ENCODE measurements around the gene NANOS3. TPM values are rescaled to one million over a fixed set of nuclear protein-coding genes. Genes with fewer than 3 reads are reported as not detected.

Gene NANOS3
- total and polyA plus RNA-seq, 9 donors, result 0.30 to 2.4 (median 1.1) TPM; not detected in 4

GRCh38 chr19:13909430-13909829 is 32.5 kb downstream of the NANOS3 start:
- no peak overlapping the region for H3K4me3 ChIP-seq
- no peaks in the 10 kb centered on the region for H3K36me3 ChIP-seq
- no peaks in the 10 kb centered on the region for H3K27me3 ChIP-seq
- no peak for DNase-seq
- TF ChIP-seq POLR2A (IDR thresholded peaks at IDR 0.05), result no peak
- TF ChIP-seq CTCF (IDR thresholded peaks at IDR 0.05), result no peak
- TF ChIP-seq EP300 (IDR thresholded peaks at IDR 0.05), result no peak
- no peak overlapping the region for H3K27ac ChIP-seq
- no peaks in the 10 kb centered on the region for H3K9me3 ChIP-seq
- H3K4me1 ChIP-seq (ENCODE audit: insufficient read depth), result peaks cover 6% of the 10 kb centered on the region
- whole genome bisulfite sequencing, 3 donors, result 93 to 100% (median 98%) methylated on average over 2 of the region's 2 CpGs
- intact Hi-C loops (cut with DNase I), result no loop called here

- no peaks in the 10 kb centered on the region for H3K4me1 ChIP-seq (ENCODE audit: insufficient read depth)
- no peaks in the 10 kb centered on the region for H3K36me3 ChIP-seq
- no peaks in the 10 kb centered on the region for H3K27me3 ChIP-seq
- no peak for DNase-seq
- TF ChIP-seq EP300 (IDR thresholded peaks at IDR 0.05) (no peak), POLR2A (IDR thresholded peaks at IDR 0.05) (no peak), CTCF (IDR thresholded peaks at IDR 0.05) (no peak)
- 88 to 92% (median 92%) methylated on average over 16 to 17 of the region's 17 CpGs for WGBS, 3 donors
- no peaks in the 10 kb centered on the region for H3K9me3 ChIP-seq
- no peak overlapping the region for H3K4me3 ChIP-seq
- intact Hi-C loops (cut with DNase I), result no loop called here
- H3K27ac ChIP-seq, result no peak overlapping the region
Observed at GRCh38 chr19:13913352-13913751, 36.4 kb downstream of the NANOS3 start.

- no peak for DNase-seq
- no peak for TF ChIP-seq CTCF (IDR thresholded peaks at IDR 0.05)
- no peak for TF ChIP-seq EP300 (IDR thresholded peaks at IDR 0.05)
- no peak for TF ChIP-seq POLR2A (IDR thresholded peaks at IDR 0.05)
- Histone ChIP-seq H3K9me3 (no peaks in the 10 kb centered on the region), H3K27me3 (no peaks in the 10 kb centered on the region), H3K4me3 (no peak overlapping the region), H3K36me3 (no peaks in the 10 kb centered on the region), H3K4me1 (ENCODE audit: insufficient read depth) (no peaks in the 10 kb centered on the region), H3K27ac (no peak overlapping the region)
- 75 to 84% (median 77%) methylated on average over 3 of the region's 3 CpGs for WGBS, 3 donors
- intact Hi-C loops (cut with DNase I), result no loop called here
Observed at GRCh38 chr19:13914777-13915176, 37.8 kb downstream of the NANOS3 start.

- Histone ChIP-seq H3K4me3 (no peak overlapping the region), H3K9me3 (no peaks in the 10 kb centered on the region), H3K36me3 (no peaks in the 10 kb centered on the region), H3K4me1 (ENCODE audit: insufficient read depth) (no peaks in the 10 kb centered on the region), H3K27me3 (no peaks in the 10 kb centered on the region), H3K27ac (no peak overlapping the region)
- intact Hi-C loops (cut with DNase I), result no loop called here
- TF ChIP-seq EP300 (IDR thresholded peaks at IDR 0.05) (no peak), POLR2A (IDR thresholded peaks at IDR 0.05) (no peak), CTCF (IDR thresholded peaks at IDR 0.05) (no peak)
- no peak for DNase-seq
- 57 to 81% (median 79%) methylated on average over 14 of the region's 14 CpGs for whole genome bisulfite sequencing, 3 donors
Observed at GRCh38 chr19:13917888-13918406, 41.0 kb downstream of the NANOS3 start.

Measured in ovary (tissue), 9 donors.